Amniotic stem cell (primary cell): ENCODE measurements around the gene CRISP2.

Experiments
- DNase-seq: peaks from one replicate; lab custom pipeline; 2025; lab: John Stamatoyannopoulos, UW

CRISP2 gene

DNA sequence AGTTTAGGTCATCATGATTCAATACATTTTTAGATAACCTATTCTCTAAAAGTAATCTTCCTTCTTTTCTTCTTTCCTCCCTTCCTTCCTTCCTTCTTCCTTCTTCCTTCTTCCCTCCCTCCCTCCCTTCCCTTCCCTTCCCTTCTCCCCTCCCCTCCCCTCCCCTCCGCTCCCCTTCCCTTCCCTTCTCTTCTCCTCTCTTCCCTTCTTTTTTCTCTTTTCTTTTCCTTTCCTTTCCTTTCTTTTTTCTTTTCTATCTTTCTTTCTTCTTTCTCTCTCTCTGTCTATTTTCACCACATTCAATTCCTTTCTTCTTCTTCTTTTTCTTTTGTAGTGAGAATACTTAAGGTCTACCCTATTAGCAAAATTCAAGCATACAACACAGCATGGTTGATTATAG, 59.4 kb downstream of the CRISP2 start:
- no peak for DNase-seq

DNA sequence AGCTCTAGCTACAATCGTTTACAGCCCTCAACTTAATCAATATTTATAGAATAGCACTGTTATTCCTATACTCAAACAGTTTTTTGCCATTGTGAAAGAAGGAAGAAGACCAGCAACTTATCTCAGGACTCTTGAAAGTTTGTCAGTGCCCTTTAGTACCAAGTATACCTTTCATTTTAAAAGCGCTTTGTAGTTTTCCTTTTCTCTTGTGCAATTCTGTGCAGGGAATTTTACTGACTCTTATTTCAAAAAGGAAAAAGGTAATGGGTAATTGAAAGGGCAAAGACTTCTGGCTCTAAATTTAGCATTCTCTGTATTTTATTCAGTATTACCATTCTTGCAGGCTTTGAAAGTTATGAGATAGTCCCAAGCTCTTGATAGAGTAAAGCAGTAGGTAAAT, 59.9 kb downstream of the CRISP2 start:
- DNase-seq: no peak

DNA sequence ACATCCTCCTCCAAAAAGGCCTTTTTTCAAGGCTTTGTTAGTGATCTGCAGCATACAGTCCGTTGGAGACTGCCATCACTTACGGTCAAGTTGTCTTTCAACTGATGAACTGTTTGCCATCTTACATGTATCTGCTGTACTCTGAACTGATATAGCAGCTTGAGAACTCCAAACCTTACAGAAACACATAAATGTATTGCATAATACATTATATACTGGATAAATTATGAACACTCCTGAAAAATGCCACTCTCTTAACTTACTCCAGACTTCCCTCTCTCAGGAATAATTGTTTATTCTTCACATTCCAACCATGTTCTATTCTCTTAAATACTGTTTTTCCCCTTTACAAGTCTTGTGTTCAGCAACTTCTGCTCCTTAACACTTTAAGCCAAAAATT, 62.1 kb downstream of the CRISP2 start:
- no peak for DNase-seq

GRCh38 chr6:49649988-49650387, 63.4 kb downstream of the CRISP2 start:
- DNase-seq: no peak

- DNase-seq: no peak
Measured at GRCh38 chr6:49648036-49648435, 65.3 kb downstream of the CRISP2 start.

GRCh38 chr6:49647476-49647875, 65.9 kb downstream of the CRISP2 start:
- no peak for DNase-seq

DNA sequence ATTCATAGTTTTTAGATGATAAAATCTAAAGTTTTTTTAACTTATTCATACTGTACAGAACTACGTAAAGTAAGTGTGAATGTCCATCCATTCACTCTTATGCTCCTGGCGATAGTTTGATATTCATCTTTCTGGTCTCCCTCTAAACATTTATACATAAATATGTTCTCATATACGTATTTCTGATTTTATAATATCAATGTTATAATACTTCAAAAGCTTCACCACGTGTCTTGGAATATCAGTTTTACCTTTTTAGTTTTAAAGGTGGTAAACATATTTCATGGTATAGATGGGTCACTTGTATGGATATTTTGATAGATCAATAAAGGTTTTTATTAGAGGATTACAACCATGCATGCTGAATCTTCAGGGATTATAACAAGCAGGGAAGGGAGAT, 66.4 kb downstream of the CRISP2 start:
- no peak for DNase-seq

- no peak for DNase-seq
Measured at GRCh38 chr6:49646130-49646824, 67.1 kb downstream of the CRISP2 start.

GRCh38 chr6:49645139-49645538, 68.2 kb downstream of the CRISP2 start:
- DNase-seq: no peak
